A673 (cell line): Measurements from ENCODE around the gene CDH4. TPM values are rescaled to one million over a fixed set of nuclear protein-coding genes. Genes with fewer than 3 reads are reported as not detected.

ENCODE experiments used
- BruUV-seq: library from RNA; stranded (reverse); fragments of 400-500 nt; replicated peaks from 2 replicates; lab custom pipeline; 2021; lab: Mats Ljungman, UMichigan
- CTCF ChIA-PET: fragments of 300-600 bp; sonication (Branson Sonifier 250); formaldehyde crosslinking; loops from one replicate; lab custom pipeline; 2022; ENCODE audit warnings: antibody characterized with exemption; lab: Charles Lee
- POLR2A ChIA-PET: fragments of 300-600 bp; sonication (Branson Sonifier 250); formaldehyde crosslinking; loops from one replicate; lab custom pipeline; 2022; ENCODE audit warnings: antibody characterized with exemption; ENCODE audit not compliant: low non-redundant PET; lab: Charles Lee
- DNase-seq: peaks from one replicate; pipeline ENCODE4 v3.0.0-alpha.2; 2015; ENCODE audit warnings: low spot score
- H3K27ac ChIP-seq: fragments of 200-600 bp; sonication (generic); 2 replicates; pipeline ENCODE4 v1.5.1; 2016; ENCODE audit warnings: mixed run types, low read depth, mild to moderate bottlenecking, mixed read lengths, antibody characterized with exemption, low read length; ENCODE audit not compliant: poor library complexity, severe bottlenecking
- H3K27me3 ChIP-seq: fragments of 200-600 bp; sonication (generic); replicated peaks from 2 replicates; pipeline ENCODE4 v1.6.1; 2017; ENCODE audit warnings: mixed run types, low read depth, mild to moderate bottlenecking, mixed read lengths, antibody characterized with exemption, low read length; ENCODE audit not compliant: insufficient read depth, poor library complexity
- H3K36me3 ChIP-seq: fragments of 200-600 bp; sonication (generic); 2 replicates; pipeline ENCODE4 v1.6.1; 2016; ENCODE audit warnings: mixed run types, mild to moderate bottlenecking, mixed read lengths, antibody characterized with exemption, low read length; ENCODE audit not compliant: insufficient read depth, poor library complexity, severe bottlenecking
- H3K4me1 ChIP-seq: fragments of 200-600 bp; sonication (generic); 2 replicates; pipeline ENCODE4 v1.6.1; 2017; ENCODE audit warnings: mixed run types, mild to moderate bottlenecking, mixed read lengths, antibody characterized with exemption, low read length; ENCODE audit not compliant: insufficient read depth, poor library complexity, severe bottlenecking
- H3K4me3 ChIP-seq: fragments of 200-600 bp; sonication (generic); 2 replicates; pipeline ENCODE4 v1.5.1; 2016; ENCODE audit warnings: low read depth, mixed run types, mild to moderate bottlenecking, mixed read lengths, low read length; ENCODE audit not compliant: poor library complexity, severe bottlenecking
- H3K9me3 ChIP-seq: fragments of 200-600 bp; sonication (generic); 2 replicates; pipeline ENCODE4 v1.6.1; 2016; ENCODE audit warnings: mixed run types, low read depth, mild to moderate bottlenecking, mixed read lengths, antibody characterized with exemption, low read length; ENCODE audit not compliant: poor library complexity, severe bottlenecking
- CTCF ChIP-seq: fragments of 300-800, 200-600 bp; sonication (generic); conservative IDR thresholded peaks from 2 replicates; pipeline ENCODE4 v1.5.1; 2017; ENCODE audit warnings: low read depth, mild to moderate bottlenecking, antibody characterized with exemption, low read length, moderate library complexity, mixed read lengths
- EZH2 ChIP-seq: fragments of 200-600 bp; sonication (generic); IDR thresholded peaks from 2 replicates; pipeline ENCODE4 v1.6.1; 2017; ENCODE audit warnings: borderline replicate concordance, low read depth, mild to moderate bottlenecking, mixed read lengths, antibody characterized with exemption, low read length; ENCODE audit not compliant: poor library complexity, severe bottlenecking
- intact Hi-C: fragments of 100-400 bp; cut with micrococcal nuclease; formaldehyde crosslinking; loops from one replicate; pipeline ENCODE4 v1.10.0; 2022; ENCODE audit not compliant: unreplicated experiment
- total RNA-seq: library from RNA; stranded (reverse); gene quantifications from 2 replicates; pipeline ENCODE4 v1.2.3, GENCODE V29; 2021

CDH4 gene
- total RNA-seq, 1 experiment from 2014 or later: 8.3 TPM

- intact Hi-C loops: no loop called here
- TF ChIP-seq EZH2: no peak
- TF ChIP-seq CTCF: no peak
- Histone ChIP-seq H3K36me3 (no peaks in the 10 kb centered on the region), H3K4me1 (no peaks in the 10 kb centered on the region), H3K27ac (no peak overlapping the region), H3K27me3 (peaks cover 53% of the 10 kb centered on the region), H3K9me3 (no peaks in the 10 kb centered on the region), H3K4me3 (no peak overlapping the region)
- ChIA-PET CTCF (no interaction called here), POLR2A (no interaction called here)
- DNase-seq: no peak
- BruUV-seq: no TSS peak
These were observed 449.7 kb downstream of the CDH4 start for GRCh38 chr20:61701802-61702201.

GRCh38 chr20:61702246-61702645, 450.2 kb downstream of the CDH4 start:
- CTCF ChIA-PET: no interaction called here
- Histone ChIP-seq H3K36me3 (no peaks in the 10 kb centered on the region), H3K27me3 (peaks cover 52% of the 10 kb centered on the region), H3K4me1 (no peaks in the 10 kb centered on the region), H3K9me3 (no peaks in the 10 kb centered on the region), H3K27ac (no peak overlapping the region), H3K4me3 (no peak overlapping the region)
- DNase-seq: no peak
- no peak for TF ChIP-seq EZH2
- no peak for TF ChIP-seq CTCF
- intact Hi-C loops: no loop called here
- BruUV-seq: no TSS peak
- POLR2A ChIA-PET: no interaction called here

GRCh38 chr20:61704661-61705060, 452.6 kb downstream of the CDH4 start:
- ChIA-PET CTCF (no interaction called here), POLR2A (no interaction called here)
- no TSS peak for BruUV-seq
- intact Hi-C loops: no loop called here
- TF ChIP-seq CTCF (no peak), EZH2 (no peak)
- Histone ChIP-seq H3K9me3 (no peaks in the 10 kb centered on the region), H3K4me1 (no peaks in the 10 kb centered on the region), H3K27me3 (peaks cover 45% of the 10 kb centered on the region), H3K4me3 (no peak overlapping the region), H3K36me3 (no peaks in the 10 kb centered on the region), H3K27ac (no peak overlapping the region)
- DNase-seq: no peak
